Neural progenitor cell (in vitro differentiated cells): Measurements from ENCODE around the gene ANKRD50.

ENCODE experiments used
- CTCF ChIP-seq: fragments of 200-600 bp; sonication (generic); IDR thresholded peaks from 2 replicates; pipeline ENCODE4 v1.5.1; 2017; ENCODE audit warnings: antibody characterized with exemption, mild to moderate bottlenecking
- EZH2phosphoT487 ChIP-seq: fragments of 200-600 bp; sonication (generic); IDR thresholded peaks from 2 replicates; pipeline ENCODE4 v1.6.1; 2017; ENCODE audit warnings: antibody characterized with exemption

GRCh38 chr4:124726269-124726668 is 13.7 kb upstream of the ANKRD50 start:
- TF ChIP-seq CTCF (no peak), EZH2phosphoT487 (no peak)
